Right cardiac atrium (tissue), 5 donors: ENCODE measurements around the gene TNC. TPM values are rescaled to one million over a fixed set of nuclear protein-coding genes. Genes with fewer than 3 reads are reported as not detected.

Experiments used
- ATAC-seq, 2 donors: fragments of 200-7000 bp; cut with Tn5 transposase; one replicate each; pipeline versions ENCODE4 v1.8.0 to v1.9.1; 2020; ENCODE audit warnings: moderate library complexity in 2 of 2, mild to moderate bottlenecking in 1 of 2
- DNase-seq, 3 donors: peaks; one replicate each; pipeline ENCODE4 v3.0.0-alpha.2; 2020
- H3K27ac ChIP-seq: one replicate; pipeline ENCODE4 v1.5.1; 2013; ENCODE audit warnings: mild to moderate bottlenecking, low read length, control low read depth, moderate library complexity
- H3K27me3 ChIP-seq: one replicate; pipeline ENCODE4 v1.6.1; 2013; ENCODE audit not compliant: control insufficient read depth, insufficient read depth
- H3K4me1 ChIP-seq: one replicate; pipeline ENCODE4 v1.6.1; 2013; ENCODE audit warnings: low read length; ENCODE audit not compliant: control insufficient read depth, insufficient read depth
- H3K4me3 ChIP-seq: one replicate; pipeline ENCODE4 v1.5.1; 2013; ENCODE audit warnings: low read length, control low read depth
- H3K9me3 ChIP-seq: one replicate; pipeline ENCODE4 v1.6.1; 2013; ENCODE audit warnings: low read length; ENCODE audit not compliant: control insufficient read depth
- WGBS: extraction: QIAGEN DNeasy Blood & Tissue Kit; methylation state at CpG from one replicate; pipeline ENCODE4 v1.1.7; 2013; 5-methylcytosine and 5-hydroxymethylcytosine counted together
- intact Hi-C, 4 donors: fragments of 100-400 bp; cut with DNase I; formaldehyde crosslinking; loops; one replicate each; pipeline versions ENCODE4 v1.11.0 to v1.14.0; 2022 to 2023
- long read RNA-seq, 4 donors: library from polyadenylated mRNA; unstranded; transcript quantifications; one replicate each; pipeline ENCODE4 v2.0.0, GENCODE V29; 2020 to 2021
- polyA plus RNA-seq: library from polyadenylated mRNA; stranded (reverse); fragments of 200-250 nt; gene quantifications from one replicate; pipeline ENCODE4 v1.2.3, GENCODE V29; 2013
- total RNA-seq, 4 donors: library from RNA; stranded (reverse); fragmentation: NEBNext Ultra II Directional; extraction: Animal tissue kit (Norgen Biotek cat#: 25700); gene quantifications; one replicate each; pipeline ENCODE4 v1.2.1, GENCODE V29; 2021
- donor health status: healthy with polysubstance abuse.
- donor health status: DM: no; HTN: yes; CAD: no.
- donor health status: DM: no; HTN: no; CAD: no.
- donor health status: DM: no; HTN: yes; CAD: no; lungs with severe emphysema.
- donor health status: DM: yes; HTN: yes; CAD: no.

TNC gene
- 10 to 100 TPM in 1 of 4 donors, 1 to 10 TPM in 3; 4.8 to 34.4 (median 7.4) TPM for total RNA-seq
- polyA plus RNA-seq: 2.5 TPM
- long read RNA-seq, donor 1, partial matches to known transcripts: 6 of 8 reads
- long read RNA-seq, donor 1, other reads (novel, unspliced or antisense): 2 of 8 reads
- long read RNA-seq, donor 2, partial matches to known transcripts: 1 of 3 reads
- long read RNA-seq, donor 2, other reads (novel, unspliced or antisense): 2 of 3 reads
- long read RNA-seq, donor 3, partial matches to known transcripts: 13 of 44 reads
- long read RNA-seq, donor 3, other reads (novel, unspliced or antisense): 31 of 44 reads
- long read RNA-seq, donor 4, partial matches to known transcripts: 0 of 1 reads
- long read RNA-seq, donor 4, other reads (novel, unspliced or antisense): 1 of 1 reads

- WGBS: under 1% methylated on average over 37 of the region's 37 CpGs
- no peaks in the 10 kb centered on the region for H3K9me3 ChIP-seq
- DNase-seq (peak; percentile 73 to 85 (median 82)), ATAC-seq (peak; percentile 80 to 88)
- intact Hi-C loops: no loop called here
- peak within 1 kb of the TSS; percentile 8 for H3K4me3 ChIP-seq
- no peak within 1 kb of the TSS for H3K27ac ChIP-seq
- no peaks in the 10 kb centered on the region for H3K4me1 ChIP-seq
- H3K27me3 ChIP-seq: no peaks in the 10 kb centered on the region
Measured at GRCh38 chr9:115117999-115118878, at the start of gene TNC. Gene TNC, minus strand, starts transcription at chr9:115118157. Its CDS starts 27,139 bp downstream, at chr9:115091018.

- 69% methylated on average over 3 of the region's 3 CpGs for WGBS
- intact Hi-C loops: no loop called here
- no peak for ATAC-seq
Measured at GRCh38 chr9:115167175-115167574, 49.2 kb upstream of the TNC start.

GRCh38 chr9:115165233-115165632, 47.3 kb upstream of the TNC start:
- no peak overlapping the region for H3K4me3 ChIP-seq
- H3K9me3 ChIP-seq: no peaks in the 10 kb centered on the region
- H3K4me1 ChIP-seq: no peaks in the 10 kb centered on the region
- intact Hi-C loops: no loop called here
- ATAC-seq: no peak
- H3K27me3 ChIP-seq: no peaks in the 10 kb centered on the region
- DNase-seq: no peak
- no peak overlapping the region for H3K27ac ChIP-seq

More at GRCh38 chr9:115167175-115167574, 49.2 kb upstream of the TNC start:
- Histone ChIP-seq H3K27ac (no peak overlapping the region), H3K4me1 (peaks cover 1% of the 10 kb centered on the region), H3K27me3 (no peaks in the 10 kb centered on the region), H3K4me3 (no peak overlapping the region), H3K9me3 (no peaks in the 10 kb centered on the region)
- DNase-seq: no peak

- H3K4me1 ChIP-seq: no peaks in the 10 kb centered on the region
- intact Hi-C loops: no loop called here
- H3K27ac ChIP-seq: no peak overlapping the region
- no peaks in the 10 kb centered on the region for H3K9me3 ChIP-seq
- WGBS: 61% methylated on average over 3 of the region's 3 CpGs
- H3K27me3 ChIP-seq: no peaks in the 10 kb centered on the region
- DNase-seq (peak in 2 of 3 donors; percentile 27 to 54), ATAC-seq (no peak)
- H3K4me3 ChIP-seq: no peak overlapping the region
Measured at GRCh38 chr9:115164511-115164974, 46.6 kb upstream of the TNC start.

GRCh38 chr9:115162946-115163345, 45.0 kb upstream of the TNC start:
- Histone ChIP-seq H3K27me3 (no peaks in the 10 kb centered on the region), H3K4me1 (no peaks in the 10 kb centered on the region), H3K4me3 (no peak overlapping the region), H3K9me3 (no peaks in the 10 kb centered on the region), H3K27ac (no peak overlapping the region)
- intact Hi-C loops: no loop called here
- WGBS: 95% methylated on average over 1 of the region's 1 CpG
- ATAC-seq: no peak
- no peak for DNase-seq

GRCh38 chr9:115161446-115161845, 43.5 kb upstream of the TNC start:
- intact Hi-C loops: no loop called here
- Histone ChIP-seq H3K4me1 (no peaks in the 10 kb centered on the region), H3K27ac (no peak overlapping the region), H3K27me3 (no peaks in the 10 kb centered on the region), H3K4me3 (no peak overlapping the region), H3K9me3 (no peaks in the 10 kb centered on the region)
- no peak for ATAC-seq
- WGBS: 14% methylated on average over 1 of the region's 1 CpG
- no peak for DNase-seq

- no peak overlapping the region for H3K4me3 ChIP-seq
- intact Hi-C loops: no loop called here
- WGBS: 68% methylated on average over 8 of the region's 8 CpGs
- no peak overlapping the region for H3K27ac ChIP-seq
- ATAC-seq (no peak), DNase-seq (no peak)
- no peaks in the 10 kb centered on the region for H3K9me3 ChIP-seq
- H3K27me3 ChIP-seq: no peaks in the 10 kb centered on the region
- H3K4me1 ChIP-seq: no peaks in the 10 kb centered on the region
Measured at GRCh38 chr9:115158661-115159481, 40.9 kb upstream of the TNC start.

- WGBS: 66% methylated on average over 2 of the region's 2 CpGs
- Histone ChIP-seq H3K27me3 (no peaks in the 10 kb centered on the region), H3K4me1 (no peaks in the 10 kb centered on the region), H3K4me3 (no peak overlapping the region), H3K9me3 (no peaks in the 10 kb centered on the region), H3K27ac (no peak overlapping the region)
- no peak for ATAC-seq
- no peak for DNase-seq
- intact Hi-C loops: no loop called here
Measured at GRCh38 chr9:115157245-115157674, 39.3 kb upstream of the TNC start.

GRCh38 chr9:115155037-115155436, 37.1 kb upstream of the TNC start:
- intact Hi-C loops: no loop called here
- WGBS: 77% methylated on average over 4 of the region's 4 CpGs
- Histone ChIP-seq H3K9me3 (no peaks in the 10 kb centered on the region), H3K27me3 (no peaks in the 10 kb centered on the region), H3K4me1 (no peaks in the 10 kb centered on the region), H3K27ac (no peak overlapping the region), H3K4me3 (no peak overlapping the region)
- ATAC-seq (no peak), DNase-seq (no peak)

- H3K9me3 ChIP-seq: no peaks in the 10 kb centered on the region
- no peaks in the 10 kb centered on the region for H3K4me1 ChIP-seq
- no peak for DNase-seq
- H3K27ac ChIP-seq: no peak overlapping the region
- no peak for ATAC-seq
- no peak overlapping the region for H3K4me3 ChIP-seq
- intact Hi-C loops: no loop called here
- H3K27me3 ChIP-seq: no peaks in the 10 kb centered on the region
Measured at GRCh38 chr9:115154617-115155016, 36.7 kb upstream of the TNC start.
